GM18861 (cell line): ENCODE measurements around the gene LIPG.

Experiments
- ATAC-seq: cut with Tn5 transposase; IDR thresholded peaks from one replicate; pipeline ENCODE4 v1.9.1; 2021; ENCODE audit not compliant: unreplicated experiment

LIPG gene

DNA sequence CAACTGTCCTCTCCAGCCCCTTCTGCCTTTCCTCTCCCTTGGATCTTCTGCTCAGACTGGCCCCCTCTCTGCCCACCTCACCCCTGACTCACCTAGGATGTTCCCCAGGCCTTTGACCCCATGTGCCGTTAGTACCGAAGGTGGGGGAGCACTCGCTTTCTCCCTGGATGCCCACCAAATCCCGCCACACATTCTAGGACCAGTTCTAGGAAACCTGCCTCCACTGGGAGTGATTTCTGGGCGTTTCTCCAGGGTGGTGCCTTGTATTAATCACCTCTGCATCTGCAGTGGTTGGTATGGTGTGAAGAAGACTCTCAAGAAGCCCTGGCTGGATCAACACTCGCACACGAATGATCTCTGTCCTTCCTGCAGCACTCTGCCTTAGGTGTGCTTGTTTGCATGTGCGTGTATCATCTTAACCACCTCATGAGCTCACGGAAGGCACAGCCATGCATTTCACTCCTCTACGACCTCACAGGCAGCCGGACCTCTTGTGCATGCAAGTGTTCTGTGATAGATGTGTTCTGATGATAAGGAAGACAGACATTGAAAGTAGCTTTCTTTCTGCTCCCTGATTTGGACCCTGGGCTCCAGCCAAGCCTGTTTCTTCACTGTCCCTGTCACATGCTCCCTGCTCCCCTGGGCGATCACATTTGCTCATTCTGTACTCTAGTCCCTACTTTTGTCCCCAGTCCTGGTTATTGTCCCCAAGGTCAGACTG is 69.4 kb downstream of the LIPG start:
- no peak for ATAC-seq

GRCh38 chr18:49632588-49632987 is 70.7 kb downstream of the LIPG start:
- no peak for ATAC-seq

- ATAC-seq, result no peak
Observed at GRCh38 chr18:49638209-49638785, 76.4 kb downstream of the LIPG start.

GRCh38 chr18:49638891-49639557 is 77.2 kb downstream of the LIPG start:
- no peak for ATAC-seq

GRCh38 chr18:49639643-49640391 is 78.0 kb downstream of the LIPG start:
- ATAC-seq, result no peak

DNA sequence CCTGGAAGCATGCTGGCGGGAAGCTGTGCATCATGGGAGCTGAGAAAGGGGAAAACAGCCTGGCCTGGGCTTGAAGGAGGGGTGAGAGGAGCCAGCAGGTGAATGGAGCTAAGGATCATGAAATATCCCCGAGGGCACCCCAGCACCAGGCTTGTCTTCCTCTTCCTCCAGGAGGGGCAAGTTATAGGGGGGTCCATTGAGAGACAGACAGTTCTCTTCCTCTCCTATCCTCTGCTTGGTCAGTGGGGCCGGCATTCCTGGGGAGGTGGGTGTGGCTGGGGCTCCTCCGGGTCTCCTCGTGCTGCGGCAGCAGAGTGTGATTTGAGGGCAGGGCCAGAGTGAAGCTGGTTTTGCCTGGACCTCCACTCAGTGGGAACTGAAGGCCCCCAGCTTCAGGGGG is 78.9 kb downstream of the LIPG start:
- ATAC-seq, result no peak

DNA sequence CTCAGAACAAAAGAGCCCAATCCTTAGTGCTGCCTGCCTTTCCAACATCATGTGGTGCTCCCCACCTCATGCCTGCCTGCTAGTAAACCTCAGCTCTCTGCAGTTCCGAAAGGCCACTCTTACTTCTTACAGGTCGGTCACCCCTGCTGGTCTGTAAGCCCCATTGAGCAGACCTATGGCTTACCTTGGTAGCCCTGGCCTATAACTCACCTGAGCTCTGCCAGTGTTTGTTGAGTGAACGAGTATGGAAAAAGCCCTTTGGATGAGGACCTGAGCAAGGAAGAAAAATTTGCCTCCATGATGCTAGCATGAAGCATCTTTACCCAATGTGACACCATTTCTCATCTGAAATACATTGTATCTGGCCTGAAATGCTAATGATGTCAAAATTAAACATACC is 83.3 kb downstream of the LIPG start:
- no peak for ATAC-seq

GRCh38 chr18:49645841-49646351 is 84.0 kb downstream of the LIPG start:
- ATAC-seq, result no peak

DNA sequence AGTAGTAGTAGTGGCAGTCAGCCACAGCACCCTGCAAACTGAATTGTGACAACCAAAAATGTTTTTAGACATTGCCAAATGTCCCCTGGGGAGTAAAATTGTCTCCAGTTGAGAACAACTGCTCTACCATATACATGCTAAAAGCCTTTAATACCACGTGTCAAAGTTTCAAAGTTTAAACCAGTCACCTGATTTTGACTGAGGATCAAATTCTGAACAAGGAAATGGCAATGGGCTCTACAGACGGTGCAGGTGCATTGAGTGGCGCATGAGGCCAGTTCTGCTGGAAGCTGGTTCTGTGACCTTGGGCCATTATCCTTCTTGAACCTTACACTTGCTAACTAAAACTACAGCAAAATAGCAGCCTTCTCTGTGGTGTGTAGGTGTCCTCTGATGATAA is 85.0 kb downstream of the LIPG start:
- no peak for ATAC-seq

DNA sequence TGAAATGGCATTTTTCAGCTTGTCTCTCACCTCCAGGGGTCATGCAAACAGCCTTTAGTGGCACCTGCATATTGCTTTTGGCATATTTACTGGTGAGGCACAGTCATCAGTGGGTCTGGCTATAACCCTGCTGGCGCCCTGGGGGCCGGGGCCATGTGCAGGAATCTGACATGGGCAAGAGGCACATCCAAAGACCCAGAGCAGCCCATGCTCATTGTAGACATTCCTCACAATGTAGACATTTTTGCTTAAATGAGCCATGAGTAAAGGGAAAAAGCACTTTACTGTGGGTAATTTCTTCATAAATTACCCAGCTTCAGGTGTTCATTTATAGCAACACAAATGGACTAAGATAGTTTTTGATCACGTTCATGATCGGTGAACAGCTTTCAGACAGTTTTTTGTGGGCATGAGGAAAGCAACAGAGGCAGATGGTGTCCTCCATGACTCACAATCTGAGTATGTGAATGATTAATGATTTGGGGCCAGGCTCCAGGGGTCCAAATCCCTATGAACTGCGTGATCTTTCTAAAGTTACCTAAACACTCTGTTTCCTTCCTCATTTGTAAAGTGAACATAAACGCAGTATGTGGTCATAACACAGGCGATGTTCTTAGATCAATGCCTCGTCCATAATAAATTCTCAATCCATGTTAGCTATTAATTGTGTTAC is 85.8 kb downstream of the LIPG start:
- no peak for ATAC-seq

GRCh38 chr18:49648326-49648725 is 86.5 kb downstream of the LIPG start:
- ATAC-seq, result no peak
